GM12891 (cell line): Measurements from ENCODE around the gene USP15.
"Not testable (repeated sequence)": the region's sequence is repeated elsewhere in the genome, so short reads cannot be mapped to it uniquely, and the experiment has no call there.

Source experiments
- DNase-seq: peaks from one replicate; pipeline ENCODE4 v3.0.0; 2011; ENCODE audit warnings: low spot score; ENCODE audit not compliant: insufficient read length
- FAIRE-seq: peaks from 2 replicates; lab custom pipeline; 2011; peaks lifted over from hg19 to GRCh38; lab: Jason Lieb, UNC
- PAX5 ChIP-seq: IDR thresholded peaks from 2 replicates; pipeline ENCODE4 v1.6.1; 2011; ENCODE audit warnings: low read length, moderate library complexity, mild to moderate bottlenecking; ENCODE audit not compliant: insufficient read depth, severe bottlenecking
- POLR2A ChIP-seq: IDR thresholded peaks from 2 replicates; pipeline ENCODE4 v1.6.1; 2011; ENCODE audit warnings: low read depth, low read length, control low read depth
- POLR2AphosphoS5 ChIP-seq: IDR thresholded peaks from 2 replicates; pipeline ENCODE4 v1.6.1; 2011; ENCODE audit warnings: low read depth, low read length, control low read depth
- POU2F2 ChIP-seq: IDR thresholded peaks from 2 replicates; pipeline ENCODE4 v1.6.1; 2011; ENCODE audit warnings: low read depth, mild to moderate bottlenecking, control low read depth, low read length, moderate library complexity
- SPI1 ChIP-seq: IDR thresholded peaks from 2 replicates; pipeline ENCODE4 v1.6.1; 2011; ENCODE audit warnings: low read depth, low read length, control low read depth
- TAF1 ChIP-seq: IDR thresholded peaks from 2 replicates; pipeline ENCODE4 v1.6.1; 2011; ENCODE audit warnings: low read depth, low read length, control low read depth

USP15 gene

GRCh38 chr12:62332598-62332997, 72.4 kb downstream of the USP15 start:
- TF ChIP-seq TAF1: no peak
- no peak for TF ChIP-seq SPI1
- TF ChIP-seq POLR2A: no peak
- TF ChIP-seq PAX5: no peak
- TF ChIP-seq POU2F2: no peak
- no peak for TF ChIP-seq POLR2AphosphoS5
- FAIRE-seq (no peak), DNase-seq (no peak)

- DNase-seq (no peak), FAIRE-seq (no peak)
- TF ChIP-seq POLR2AphosphoS5 (no peak), TAF1 (no peak), POLR2A (no peak)
Measured at GRCh38 chr12:62335057-62335456, 74.9 kb downstream of the USP15 start.

GRCh38 chr12:62335796-62336195, 75.6 kb downstream of the USP15 start:
- no peak for DNase-seq
- no peak for FAIRE-seq
- no peak for TF ChIP-seq POLR2AphosphoS5
- TF ChIP-seq PAX5: no peak
- no peak for TF ChIP-seq POLR2A
- no peak for TF ChIP-seq TAF1
- TF ChIP-seq SPI1: no peak
- TF ChIP-seq POU2F2: no peak

GRCh38 chr12:62337643-62338042, 77.4 kb downstream of the USP15 start:
- not testable (repeated sequence) for FAIRE-seq, DNase-seq

GRCh38 chr12:62342614-62343303, 82.6 kb downstream of the USP15 start:
- DNase-seq, FAIRE-seq: not testable (repeated sequence)

GRCh38 chr12:62343304-62344120, 83.3 kb downstream of the USP15 start:
- FAIRE-seq: not testable (repeated sequence)

GRCh38 chr12:62344731-62345556, 84.7 kb downstream of the USP15 start:
- DNase-seq, FAIRE-seq: not testable (repeated sequence)

More at GRCh38 chr12:62343304-62344120, 83.3 kb downstream of the USP15 start:
- not testable (repeated sequence) for DNase-seq

- TF ChIP-seq TAF1 (no peak), PAX5 (no peak)
- FAIRE-seq (no peak), DNase-seq (no peak)
Measured at GRCh38 chr12:62345667-62346066, 85.5 kb downstream of the USP15 start.

- TF ChIP-seq POLR2AphosphoS5: no peak
- no peak for TF ChIP-seq TAF1
- no peak for TF ChIP-seq POLR2A
- TF ChIP-seq PAX5: no peak
- TF ChIP-seq SPI1: no peak
- no peak for TF ChIP-seq POU2F2
- FAIRE-seq (no peak), DNase-seq (no peak)
Measured at GRCh38 chr12:62346817-62347216, 86.6 kb downstream of the USP15 start.

GRCh38 chr12:62347922-62348650, 87.9 kb downstream of the USP15 start:
- no peak for FAIRE-seq
- no peak for DNase-seq
- TF ChIP-seq SPI1 (no peak), POLR2AphosphoS5 (no peak), TAF1 (no peak), PAX5 (no peak), POU2F2 (no peak), POLR2A (no peak)
